ENCODE data around the gene SEMA3C. TPM values are rescaled to one million over a fixed set of nuclear protein-coding genes. Genes with fewer than 3 reads are reported as not detected.

SEMA3C gene
- polyA plus RNA-seq, 3 donors = 29.2 to 34.7 (median 31.8) TPM

DNA sequence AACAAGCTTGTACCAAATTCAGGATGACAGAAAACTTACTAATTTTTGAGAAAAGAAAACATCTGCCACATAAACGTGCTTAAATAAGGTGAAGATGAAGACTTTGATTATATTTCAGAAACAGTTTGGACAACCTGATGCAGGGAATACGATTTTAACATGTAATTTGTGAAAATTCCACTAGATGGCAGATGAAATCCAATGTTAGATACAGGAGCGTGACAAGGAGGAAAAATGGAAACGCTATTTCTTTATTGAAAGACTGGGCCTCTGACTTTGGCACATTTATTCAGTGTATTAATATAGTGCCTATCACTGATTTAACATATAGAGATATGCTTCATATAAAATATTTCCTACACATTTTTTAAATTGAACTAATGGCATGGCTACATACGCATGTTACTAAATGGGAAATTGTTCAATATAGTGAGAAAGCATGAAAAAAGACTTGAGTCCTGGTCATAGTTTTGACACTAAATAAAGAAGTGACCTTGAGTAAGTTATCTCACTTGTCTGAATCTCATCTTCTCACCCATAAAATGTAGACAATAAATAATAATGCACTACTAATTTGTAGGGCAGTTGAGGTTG, 219.7 kb downstream of the SEMA3C start:
- peak; percentile 19 to 64 (median 38) for DNase-seq (ENCODE audit: extremely low read depth in 1 of 11, low read depth in 9 of 11, low spot score in 4 of 11)

Data from renal cortex interstitium (tissue), 11 donors.